ENCODE results near the gene FBXO46. TPM values are rescaled to one million over a fixed set of nuclear protein-coding genes. Genes with fewer than 3 reads are reported as not detected.
A peak's percentile ranks its signal among the peaks of the same experiment; 100 is the strongest.

Gene FBXO46
- total and polyA plus RNA-seq, 2 of the 13 experiments (the other 11 are each of a cell fraction or from before 2014, with no cell fraction given), result 6.2 to 6.4 TPM

GRCh38 chr19:45767410-45767880 is 36.7 kb upstream of the FBXO46 start (continued):
- TF ChIP-seq STAT6 (CRISPR knock-in tag; IDR thresholded peaks at IDR 0.05; ENCODE audit: borderline replicate concordance) (no peak), PRMT3 (CRISPR knock-in tag; IDR thresholded peaks at IDR 0.05; ENCODE audit: borderline replicate concordance, low read depth) (no peak), NR2F6 (IDR thresholded peaks at IDR 0.05) (no peak), NR2F6 (CRISPR knock-in tag; IDR thresholded peaks at IDR 0.05) (no peak; the same call in 1 of the 2 replicates), ZNF800 (CRISPR knock-in tag; IDR thresholded peaks at IDR 0.05) (no peak), GATAD2A (CRISPR knock-in tag; IDR thresholded peaks at IDR 0.05) (peak; percentile 42), HNF1B (CRISPR knock-in tag; IDR thresholded peaks at IDR 0.05) (0 out of 2 replicates have a peak, but pooled peaks have one; percentile 11), ZNF788 (CRISPR knock-in tag; IDR thresholded peaks at IDR 0.05; ENCODE audit: borderline replicate concordance) (peak; percentile 66; the same call in 1 of the 2 replicates), NAIF1 (CRISPR knock-in tag; IDR thresholded peaks at IDR 0.05; ENCODE audit: borderline replicate concordance) (no peak), ZFP36L1 (CRISPR knock-in tag; IDR thresholded peaks at IDR 0.05) (0 out of 2 replicates have a peak, but pooled peaks have one; percentile 44), TFAP4 (IDR thresholded peaks at IDR 0.05; ENCODE audit: borderline replicate concordance, low read depth) (no peak), ZNF724P (CRISPR knock-in tag; IDR thresholded peaks at IDR 0.05; ENCODE audit: borderline replicate concordance) (no peak), ZNF235 (CRISPR knock-in tag; IDR thresholded peaks at IDR 0.05; ENCODE audit: borderline replicate concordance) (no peak), ZNF704 (CRISPR knock-in tag; IDR thresholded peaks at IDR 0.05; ENCODE audit: borderline replicate concordance) (no peak), ELF1 (CRISPR knock-in tag; IDR thresholded peaks at IDR 0.05) (no peak), REL (CRISPR knock-in tag; conservative IDR thresholded peaks at IDR 0.05) (no peak)
